Choroid plexus epithelial cell (primary cell): ENCODE results near the gene NACA2.
"Not testable (repeated sequence)": the region's sequence is repeated elsewhere in the genome, so short reads cannot be mapped to it uniquely, and the experiment has no call there.

Source experiments
- DNase-seq: peaks from one replicate; pipeline ENCODE4 v3.0.0-alpha.2; 2010; ENCODE audit warnings: low read depth
- H3K4me3 ChIP-seq: 2 replicates; pipeline ENCODE4 v1.5.1; 2011; ENCODE audit warnings: low read depth, mild to moderate bottlenecking, control low read depth, low read length, moderate library complexity
- CTCF ChIP-seq: conservative IDR thresholded peaks from 2 replicates; pipeline ENCODE4 v1.5.1; 2011; ENCODE audit warnings: low read depth, mild to moderate bottlenecking, control low read depth, inconsistent platforms, low read length, moderate library complexity

Gene NACA2

GRCh38 chr17:61562287-61562686 lies 28.7 kb downstream of the NACA2 start:
- DNase-seq: no peak
- no peak overlapping the region for H3K4me3 ChIP-seq
- TF ChIP-seq CTCF: no peak

- DNase-seq: no peak
- no peak overlapping the region for H3K4me3 ChIP-seq
- no peak for TF ChIP-seq CTCF
Observed at GRCh38 chr17:61561354-61561753, 29.7 kb downstream of the NACA2 start.

GRCh38 chr17:61560071-61560470 lies 30.9 kb downstream of the NACA2 start:
- TF ChIP-seq CTCF: no peak
- no peak for DNase-seq
- no peak overlapping the region for H3K4me3 ChIP-seq

- no peak for TF ChIP-seq CTCF
- DNase-seq: peak; percentile 28
- H3K4me3 ChIP-seq: no peak overlapping the region
Observed at GRCh38 chr17:61556224-61557188, 34.5 kb downstream of the NACA2 start.

- no peak for TF ChIP-seq CTCF
- no peak overlapping the region for H3K4me3 ChIP-seq
- DNase-seq: no peak
Observed at GRCh38 chr17:61555127-61555566, 35.9 kb downstream of the NACA2 start.

- no peak for TF ChIP-seq CTCF
- no peak for DNase-seq
- no peak overlapping the region for H3K4me3 ChIP-seq
Observed at GRCh38 chr17:61554209-61554608, 36.8 kb downstream of the NACA2 start.

- not testable (repeated sequence) for H3K4me3 ChIP-seq, DNase-seq
Observed at GRCh38 chr17:61552560-61552959, 38.5 kb downstream of the NACA2 start.
